Measurements from ENCODE around the gene GAS2L1.

GAS2L1 gene

DNA sequence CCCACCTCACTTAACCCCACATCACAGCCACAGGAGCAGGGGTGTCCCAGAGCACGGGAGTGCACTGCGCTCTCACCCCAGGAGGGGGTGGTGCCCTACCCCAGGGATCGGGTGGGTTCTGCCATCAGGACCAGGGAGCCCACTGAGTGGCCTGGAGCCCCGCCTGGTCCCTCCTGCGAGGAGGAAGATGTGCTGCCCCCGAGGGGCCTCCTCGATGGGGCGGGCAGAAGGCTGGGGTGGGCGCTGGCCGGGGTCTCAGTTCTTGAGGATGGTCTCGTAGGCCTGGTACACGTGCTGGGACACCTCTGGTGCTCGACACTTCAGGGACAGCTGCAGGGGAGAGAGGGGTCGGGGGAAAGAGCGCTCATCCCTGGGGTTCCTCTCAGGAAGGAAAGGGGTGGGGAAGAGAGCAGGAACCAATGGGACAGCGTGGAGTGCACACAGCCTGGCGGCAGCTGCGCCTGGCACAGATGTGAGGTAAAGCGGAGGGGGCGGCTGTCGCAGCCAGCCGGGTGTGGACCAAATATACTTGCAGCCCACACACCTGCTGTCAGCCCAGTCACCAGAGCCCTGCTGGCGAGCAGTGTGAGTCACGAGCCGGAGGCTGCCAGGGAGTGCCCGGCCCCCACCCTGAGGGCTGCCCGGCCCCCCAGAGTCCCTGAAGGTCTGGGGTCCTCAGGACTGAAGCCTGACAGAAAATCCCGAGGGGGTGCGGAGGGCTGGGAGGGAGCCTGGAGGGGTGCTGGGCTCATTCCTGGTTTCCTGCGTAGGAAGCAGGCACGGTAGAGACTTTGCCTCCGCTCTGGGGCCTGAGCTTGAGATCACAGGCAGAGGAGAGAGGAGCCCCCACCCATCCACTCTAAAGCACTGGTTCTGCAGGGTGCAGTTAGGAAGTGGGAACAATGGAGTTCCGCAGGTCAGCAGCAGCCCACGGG is 22.4 kb downstream of the GAS2L1 start:
- DNase-seq: no peak

DNA sequence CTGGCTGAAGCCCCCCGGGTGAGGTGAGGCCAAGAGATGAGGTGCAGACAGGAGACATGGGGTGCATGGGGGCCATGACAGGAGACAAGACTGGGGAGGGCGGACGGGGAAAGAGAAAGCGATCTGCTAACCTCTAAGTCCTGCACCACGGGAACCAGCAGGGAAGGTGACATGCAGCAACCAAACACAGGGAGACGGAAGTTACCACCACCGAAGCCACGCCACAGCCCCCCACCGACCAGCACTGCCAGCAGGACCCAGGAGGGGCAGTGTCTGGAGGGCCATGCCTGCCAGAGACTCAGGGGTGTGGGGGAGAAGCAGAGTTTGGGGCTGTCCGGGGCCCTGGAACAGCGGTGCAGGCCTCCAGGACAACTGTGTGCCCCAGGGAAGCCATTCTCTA is 23.1 kb downstream of the GAS2L1 start:
- no peak for DNase-seq

DNA sequence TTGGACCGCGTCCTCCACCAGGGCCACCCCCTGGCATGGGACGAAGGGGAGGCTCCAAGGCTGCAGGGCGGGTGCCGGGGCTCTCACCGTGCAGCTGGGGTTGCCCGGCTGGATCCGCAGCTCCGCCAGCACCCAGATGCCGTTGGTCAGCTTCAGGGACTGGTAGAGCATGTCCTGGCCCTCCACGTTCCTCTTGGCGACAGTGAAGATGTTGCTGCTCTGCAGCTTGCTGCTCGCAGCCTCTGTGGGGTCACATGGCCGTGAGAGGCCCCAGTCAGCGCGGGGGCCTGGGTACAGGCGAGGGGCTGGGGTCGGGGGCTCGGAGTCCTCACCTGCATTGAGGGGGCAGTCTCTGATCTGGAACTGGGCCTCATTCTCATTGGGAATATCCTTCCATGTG is 23.8 kb downstream of the GAS2L1 start:
- no peak for DNase-seq

DNA sequence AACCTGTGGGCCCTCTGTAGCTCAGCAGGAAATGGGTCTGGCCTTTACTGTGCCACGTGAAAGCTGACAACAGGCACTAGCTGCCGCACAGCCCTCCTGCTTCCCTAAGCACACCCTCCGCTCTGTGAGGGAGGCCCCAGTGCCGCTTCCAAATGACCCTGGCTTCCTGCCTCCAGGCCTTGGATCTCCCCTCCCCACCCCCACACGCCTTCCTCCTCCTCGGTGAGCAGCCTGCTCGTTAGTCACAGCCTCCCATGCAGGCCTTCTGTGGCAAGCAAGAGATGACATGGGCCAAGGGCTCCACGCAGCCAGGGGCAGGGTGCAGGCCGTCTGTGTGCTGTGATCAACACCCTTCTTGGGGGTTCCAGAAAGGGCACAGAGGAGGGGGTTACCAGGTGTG is 24.3 kb downstream of the GAS2L1 start:
- no peak for DNase-seq

DNA sequence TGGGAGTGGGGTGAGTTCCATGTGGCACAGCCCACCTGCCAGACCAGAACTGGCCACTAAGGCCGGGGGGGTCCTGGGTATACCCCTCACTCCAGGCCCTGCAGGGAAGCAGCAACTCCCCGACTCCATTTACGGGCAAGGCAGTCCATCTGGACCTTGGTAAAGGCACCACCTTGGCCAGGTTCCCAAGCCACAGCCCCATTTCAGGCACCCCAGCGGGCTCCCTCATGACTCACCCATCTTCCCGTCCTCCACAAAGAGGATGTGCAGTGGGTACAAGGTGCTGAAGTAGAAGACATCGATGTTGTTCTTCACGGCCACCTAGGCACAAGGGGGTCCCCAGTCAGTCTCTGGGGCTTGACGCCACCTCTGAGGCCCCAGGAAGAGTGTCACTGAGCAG is 24.8 kb downstream of the GAS2L1 start:
- no peak for DNase-seq

DNA sequence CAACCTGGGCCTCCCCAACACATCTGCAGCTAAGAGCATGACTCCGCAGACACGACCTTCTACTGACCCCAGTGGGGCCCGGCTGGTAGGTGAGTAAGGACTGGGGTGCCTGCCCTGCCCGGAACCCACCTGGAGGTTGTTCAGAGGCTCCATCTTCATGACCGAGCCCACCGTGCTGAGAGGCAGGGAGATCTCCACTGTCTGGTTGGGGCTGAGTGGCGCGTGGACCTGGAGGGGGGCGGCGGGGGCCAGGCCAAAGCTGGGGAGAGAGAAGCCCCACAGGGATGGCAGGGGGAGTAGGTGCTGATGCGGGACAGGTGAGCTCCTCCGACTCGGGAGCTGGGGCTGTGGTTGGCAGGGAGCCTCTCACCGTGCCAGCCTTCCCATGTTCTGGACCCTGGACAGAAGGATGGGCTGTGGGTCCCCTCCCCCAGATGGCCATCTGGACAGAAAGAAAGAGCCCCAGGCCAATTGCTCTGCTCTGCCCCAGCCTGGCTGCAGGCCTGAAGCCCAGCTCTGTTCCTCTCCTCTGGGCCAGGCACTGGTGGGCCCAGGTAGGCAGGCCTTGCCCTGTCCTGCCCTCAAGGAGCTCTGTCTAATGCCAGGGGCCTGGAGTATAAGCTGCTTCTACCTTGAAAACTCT is 25.3 kb downstream of the GAS2L1 start:
- no peak for DNase-seq

DNA sequence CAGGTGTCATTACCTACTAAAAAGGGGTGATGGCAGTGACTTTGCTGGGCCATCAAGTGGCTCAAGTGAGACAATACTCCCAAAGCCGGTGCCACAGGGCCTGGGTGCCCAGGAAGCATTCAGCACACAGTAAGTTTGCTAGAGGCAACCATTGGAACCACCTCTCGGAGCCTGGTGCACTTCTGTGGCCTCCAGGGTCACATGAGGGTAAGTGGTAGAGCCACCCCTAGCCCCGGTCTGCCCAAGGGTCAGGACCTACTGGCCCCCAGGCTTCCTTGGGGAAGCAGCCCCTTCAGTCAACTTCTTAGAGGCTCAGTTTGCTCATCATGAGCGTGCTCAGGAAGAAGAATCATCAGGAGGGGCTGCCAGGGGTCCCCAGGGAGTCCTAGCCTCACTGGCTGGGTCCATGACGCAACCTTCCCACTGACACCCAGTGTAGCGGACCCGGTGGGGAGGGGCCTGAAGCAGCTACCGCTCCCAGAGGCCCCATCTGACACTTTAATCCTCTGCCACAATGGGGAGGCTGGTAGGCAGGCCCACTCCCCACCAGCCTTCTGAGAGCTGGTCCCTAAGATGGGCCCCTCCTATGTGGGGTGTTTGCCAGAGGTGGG is 26.5 kb downstream of the GAS2L1 start:
- DNase-seq: no peak

DNA sequence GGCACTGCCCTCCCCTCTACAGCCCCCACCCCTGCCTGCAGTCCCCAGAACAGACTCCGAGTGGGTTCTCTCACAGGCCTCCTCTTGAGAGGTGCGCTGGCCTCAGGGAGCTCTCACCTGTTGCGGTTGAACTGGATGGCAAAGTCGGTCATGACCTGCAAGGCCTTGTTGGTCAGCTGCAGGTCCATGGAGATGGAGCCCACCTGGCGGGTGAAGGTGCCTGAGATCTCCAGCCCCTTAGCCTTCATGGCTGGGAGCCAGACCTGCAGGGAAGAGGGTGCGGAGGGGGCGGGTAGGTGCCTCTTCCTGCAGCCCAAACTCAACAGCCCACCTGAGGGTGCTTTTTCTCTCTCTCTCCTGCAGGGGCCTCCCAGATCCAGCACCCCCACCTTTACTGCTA is 27.7 kb downstream of the GAS2L1 start:
- no peak for DNase-seq

DNA sequence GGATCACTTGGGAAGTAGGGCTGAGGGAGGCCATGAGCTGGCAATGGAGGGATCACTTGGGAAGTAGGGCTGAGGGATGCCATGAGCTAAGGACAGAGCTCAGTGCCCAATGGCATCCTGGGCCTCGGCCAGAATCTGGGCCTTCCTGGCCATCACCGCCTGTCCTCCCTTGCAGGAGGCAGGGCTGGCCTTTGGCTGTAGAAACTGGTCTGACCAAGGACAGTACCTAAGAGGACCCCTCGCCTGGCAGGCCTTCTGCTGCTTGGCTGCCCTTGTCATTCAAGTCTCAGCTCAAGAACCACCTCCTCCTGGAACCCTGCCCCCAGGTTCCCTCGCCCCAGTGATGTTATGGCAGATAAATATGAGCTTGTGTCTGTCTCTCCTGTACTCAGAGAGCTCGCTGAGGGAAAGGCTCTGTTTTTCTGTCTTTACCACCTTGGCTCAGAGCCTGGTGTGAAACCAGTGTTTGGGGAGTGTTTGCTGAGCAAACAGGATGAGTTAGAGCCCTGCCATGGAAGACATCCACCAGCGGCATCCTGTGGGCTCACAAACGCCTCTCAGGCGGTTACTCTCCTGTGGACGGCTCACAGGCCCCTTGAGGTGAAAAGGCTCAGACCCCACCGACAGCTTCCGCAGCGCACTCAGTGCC is 28.4 kb downstream of the GAS2L1 start:
- no peak for DNase-seq

DNA sequence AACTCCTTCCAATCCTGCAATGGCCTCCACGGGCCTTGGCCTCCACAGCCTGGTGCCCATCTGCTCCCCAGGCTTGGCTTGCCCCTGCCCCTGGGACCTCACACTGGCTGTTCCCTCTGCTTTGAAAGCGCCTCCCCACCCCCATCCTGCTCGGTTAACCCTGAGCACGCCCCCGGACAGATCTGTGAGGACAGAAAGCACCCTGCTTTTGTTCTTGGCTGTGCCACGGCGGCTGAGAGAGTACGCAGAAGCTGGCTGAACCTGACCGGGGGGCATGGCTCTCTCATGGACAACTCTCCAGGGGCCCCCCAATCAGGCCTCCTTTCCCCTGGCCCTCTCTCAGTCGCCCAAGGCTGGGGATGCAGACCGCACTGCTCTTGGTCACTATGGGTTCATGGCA is 29.2 kb downstream of the GAS2L1 start:
- DNase-seq: no peak

DNA sequence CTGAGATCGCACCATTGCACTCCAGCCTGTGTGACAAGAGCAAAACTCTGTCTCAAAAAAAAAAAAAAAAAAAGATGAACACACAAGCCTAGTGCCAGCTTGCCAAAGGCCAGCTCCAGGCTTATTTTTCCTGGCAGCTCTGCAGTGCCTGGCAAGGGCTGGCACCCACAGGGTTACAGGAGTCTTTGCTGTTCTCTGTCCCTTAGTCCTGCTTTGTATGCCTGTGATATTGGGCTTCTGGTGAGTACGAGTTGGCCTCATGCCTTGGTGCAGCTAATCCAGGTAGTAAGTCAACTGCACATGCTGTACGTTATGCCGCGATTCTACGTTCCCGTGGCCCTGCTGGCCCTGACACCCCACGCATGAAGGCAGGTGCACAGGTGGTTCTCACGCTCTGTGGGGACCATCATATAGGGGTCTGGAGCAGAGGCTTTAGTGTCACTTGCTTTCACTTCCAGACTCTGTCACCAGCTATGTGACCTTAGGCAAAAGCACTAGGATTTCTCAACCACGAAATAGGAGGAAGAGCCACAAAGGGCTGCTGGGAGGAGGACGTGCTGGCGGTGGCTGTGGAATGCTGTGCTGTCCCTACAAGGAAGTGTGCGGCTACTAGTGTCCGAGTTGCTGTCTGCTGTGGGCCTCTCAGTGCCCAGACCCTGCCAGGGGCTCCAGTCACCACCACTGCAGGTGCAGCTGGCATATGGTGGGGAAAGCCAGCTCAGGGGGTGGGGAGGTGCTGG is 30.5 kb downstream of the GAS2L1 start:
- DNase-seq: no peak

DNA sequence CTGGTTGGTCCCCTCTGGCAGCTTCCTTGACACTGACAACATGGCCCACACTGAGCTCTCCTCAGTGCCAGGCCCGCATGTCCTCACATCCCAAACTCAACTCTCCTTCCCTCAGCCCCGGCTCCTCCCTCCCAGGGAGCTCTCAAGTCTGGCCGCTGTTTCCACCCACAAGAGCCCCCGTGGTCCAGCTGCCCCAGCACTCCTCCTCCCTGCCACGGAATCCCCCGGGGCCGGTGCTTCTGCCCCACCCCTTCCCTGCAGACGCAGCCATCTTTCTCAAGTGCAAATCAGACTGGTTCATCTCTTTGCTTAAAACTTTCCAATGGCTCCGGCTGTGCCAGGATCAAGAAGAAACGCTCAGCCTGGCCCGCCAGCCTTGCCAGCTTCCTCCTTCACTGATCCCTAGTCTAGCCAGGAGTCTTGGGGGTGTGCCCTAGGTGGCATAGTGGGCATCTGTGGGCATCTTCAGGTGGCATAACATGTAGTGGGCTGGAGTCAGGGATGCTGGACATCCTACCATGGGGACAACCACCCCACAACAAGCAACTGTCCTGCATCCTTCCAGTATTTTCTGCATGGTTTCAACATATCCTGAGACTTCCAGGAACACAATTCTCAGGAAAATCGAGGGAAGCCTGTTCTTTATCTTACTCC is 31.3 kb downstream of the GAS2L1 start:
- no peak for DNase-seq

DNA sequence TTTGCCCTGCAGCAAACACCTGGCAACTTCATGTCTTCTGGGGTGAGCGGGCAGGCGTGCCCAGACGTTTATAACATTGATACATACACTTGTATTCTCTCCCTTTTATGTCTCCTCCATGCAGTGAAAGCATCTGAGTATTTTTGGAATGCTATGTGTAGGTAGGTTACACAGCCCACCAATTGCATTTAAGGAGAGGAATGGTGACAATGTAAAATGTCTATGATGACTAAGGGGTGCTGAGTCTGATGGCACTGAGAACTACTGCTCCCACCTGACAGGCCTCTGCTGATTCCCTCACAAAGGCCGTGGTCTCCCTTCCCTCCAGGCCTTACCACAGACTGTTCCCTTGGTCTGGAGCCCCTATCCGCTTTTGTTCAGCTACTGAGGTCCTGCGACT is 31.9 kb downstream of the GAS2L1 start:
- DNase-seq: no peak

DNA sequence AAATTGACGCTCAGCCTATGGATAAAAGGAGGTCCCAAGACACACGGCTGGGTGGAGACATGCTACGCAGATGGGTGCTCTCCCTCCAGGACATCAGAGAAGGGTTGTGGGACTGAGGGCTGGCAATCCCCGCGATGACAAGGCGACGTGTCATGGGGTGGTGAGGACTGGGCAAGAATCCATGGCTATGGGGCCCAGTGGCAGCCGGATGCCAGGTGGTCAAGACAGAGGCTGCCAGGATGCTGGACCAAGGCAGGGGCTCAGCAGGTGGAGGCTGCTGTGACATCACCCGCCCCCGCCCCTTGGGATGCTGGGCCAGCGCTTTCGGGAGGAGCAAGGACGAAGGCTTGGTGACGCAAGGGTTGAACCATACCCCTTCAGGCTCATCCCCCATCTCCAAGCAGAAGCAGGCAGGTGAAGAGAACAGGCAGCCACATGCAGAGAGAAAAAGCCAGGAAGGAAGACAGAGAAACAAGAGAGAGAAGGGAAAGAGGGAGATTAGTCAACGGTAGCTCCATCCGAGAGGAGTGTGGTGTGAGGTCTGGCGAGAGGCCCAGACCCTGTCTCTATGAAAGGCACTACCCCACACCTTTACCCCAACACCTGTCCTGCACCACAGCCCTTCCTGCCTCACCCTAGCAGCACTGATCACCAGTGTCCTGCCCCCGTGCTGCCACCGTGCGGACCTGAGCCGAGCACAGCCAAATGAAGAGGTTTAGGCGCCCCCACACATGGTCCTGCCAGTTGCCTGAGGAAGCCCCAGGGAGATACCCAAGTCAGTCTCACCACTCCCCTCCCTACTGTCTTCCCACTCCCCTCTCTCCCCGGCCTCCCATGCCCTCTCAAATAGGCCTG is 33.2 kb downstream of the GAS2L1 start:
- DNase-seq: no peak

DNA sequence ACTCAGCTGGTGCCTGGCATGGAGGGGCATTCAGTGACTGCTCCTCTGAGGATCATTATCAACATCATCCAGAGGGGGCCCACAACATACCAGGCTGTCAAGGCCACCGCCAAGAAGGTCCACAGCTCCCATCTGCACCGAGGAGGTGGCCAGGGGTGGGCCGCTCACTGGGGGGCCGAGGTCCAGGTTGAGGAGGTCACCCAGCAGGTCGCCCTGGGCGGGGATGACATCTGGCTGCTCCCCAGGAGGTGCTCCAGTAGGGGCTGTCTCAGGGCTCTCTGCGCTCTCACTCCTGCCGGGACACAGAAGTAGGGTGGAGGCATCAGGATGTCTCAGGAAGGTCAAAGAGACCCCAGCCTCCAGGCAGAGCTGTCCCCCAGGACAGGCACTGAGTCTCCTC is 34.1 kb downstream of the GAS2L1 start:
- no peak for DNase-seq

DNA sequence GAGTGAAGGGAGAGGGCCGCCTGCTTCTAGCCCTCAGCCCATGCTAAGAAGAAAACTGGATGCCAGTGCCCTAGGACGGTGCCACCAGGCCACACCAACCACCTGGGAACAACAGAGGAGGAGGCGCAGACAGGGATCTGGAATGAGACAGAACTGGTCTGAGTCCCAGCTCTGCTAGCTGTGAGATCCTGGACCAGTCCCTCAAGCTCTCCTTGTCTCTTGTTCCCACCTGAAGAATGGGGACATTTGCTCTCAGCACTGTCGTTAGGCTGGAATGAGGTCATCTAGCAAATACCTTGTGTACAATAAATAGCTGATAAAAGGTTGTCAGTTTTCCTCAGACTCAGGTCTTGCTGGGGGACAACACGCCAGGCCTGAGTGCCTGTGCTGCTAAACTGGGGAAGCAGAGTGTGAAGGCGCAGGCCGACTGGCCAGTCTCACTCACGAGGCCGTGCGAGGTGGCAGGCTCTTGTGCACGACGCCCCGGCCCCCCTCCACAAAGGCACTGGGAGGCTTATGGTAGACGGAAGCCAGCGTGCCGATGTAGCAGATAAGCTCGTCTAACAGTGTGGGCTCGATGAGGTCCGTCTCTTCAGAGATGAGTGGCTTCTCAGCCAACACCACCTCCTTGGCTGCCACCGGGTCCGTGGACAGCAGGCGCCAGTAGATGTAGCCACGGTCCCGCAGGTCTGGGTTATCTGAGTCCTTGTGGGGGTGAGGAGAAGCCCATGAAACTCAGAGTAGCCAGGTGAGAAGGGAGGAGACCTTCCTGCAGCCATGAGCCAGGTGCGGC is 34.8 kb downstream of the GAS2L1 start:
- no peak for DNase-seq

DNA sequence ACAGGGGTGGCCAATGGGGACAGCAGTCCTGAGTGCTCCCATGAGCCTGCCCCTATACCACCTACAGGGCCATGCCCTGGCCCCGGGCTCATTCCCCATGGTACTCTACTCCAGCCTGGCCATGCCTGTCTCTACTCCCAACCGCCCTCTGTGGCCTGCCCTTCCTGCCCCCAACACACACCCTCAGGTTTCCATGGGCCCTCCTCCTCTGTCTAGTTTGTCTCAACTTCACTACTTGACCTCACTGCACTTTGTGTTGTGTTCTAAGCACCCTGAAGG is 35.3 kb downstream of the GAS2L1 start:
- no peak for DNase-seq

DNA sequence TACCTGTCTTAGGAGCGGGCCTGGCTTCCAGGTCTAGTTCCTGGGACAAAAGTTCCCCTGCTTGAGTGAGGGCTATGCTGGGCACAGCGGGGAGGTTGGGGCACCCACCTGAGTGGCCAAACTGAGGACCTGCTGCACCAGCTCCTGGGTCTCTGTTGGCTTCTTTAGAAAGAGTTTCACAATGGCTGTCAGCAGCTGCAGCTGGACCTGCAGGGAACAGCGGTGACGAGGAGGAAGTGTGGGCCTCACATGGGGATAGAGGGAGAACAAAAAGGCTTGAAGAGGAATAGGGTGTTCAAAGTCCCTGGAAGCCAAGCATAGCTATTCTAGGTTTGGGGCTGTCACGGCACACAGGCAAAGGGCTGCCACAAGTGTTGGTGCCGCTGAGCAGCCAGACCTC is 35.7 kb downstream of the GAS2L1 start:
- DNase-seq: no peak

DNA sequence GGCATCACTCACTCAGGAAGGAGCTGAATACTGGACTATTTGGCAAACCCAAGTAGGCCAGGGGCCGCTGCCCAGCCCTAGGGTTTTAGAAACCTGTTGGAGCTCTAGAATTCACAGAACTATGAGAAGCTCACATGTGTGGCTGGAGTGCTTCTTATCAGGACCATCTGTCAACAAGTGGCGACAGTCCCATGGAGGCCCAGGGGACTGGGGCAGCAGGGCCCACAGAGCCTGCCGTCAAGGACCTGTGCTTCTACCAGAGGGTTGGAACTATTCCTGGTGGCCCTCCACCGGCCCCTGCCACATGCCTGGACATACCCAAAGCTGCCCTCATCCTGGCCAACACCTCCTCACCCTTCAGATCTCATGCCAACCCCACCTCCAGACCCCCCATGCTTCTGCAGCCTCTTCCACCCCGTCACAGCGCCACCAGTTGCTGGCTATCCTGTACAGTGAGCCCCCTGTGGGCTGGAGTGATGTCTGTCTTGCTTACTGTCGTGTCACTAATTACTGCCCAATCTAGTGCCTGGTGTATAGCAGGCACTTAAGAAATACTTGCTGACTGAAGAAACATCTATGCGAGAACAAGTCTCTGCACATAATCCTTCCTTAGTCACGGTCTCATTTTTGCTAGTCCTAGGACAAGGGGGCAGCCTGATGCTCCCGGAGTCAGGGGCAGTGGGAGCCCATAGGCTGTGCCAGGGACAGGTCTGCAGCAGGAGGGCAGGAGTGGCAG is 36.3 kb downstream of the GAS2L1 start:
- DNase-seq: no peak

DNA sequence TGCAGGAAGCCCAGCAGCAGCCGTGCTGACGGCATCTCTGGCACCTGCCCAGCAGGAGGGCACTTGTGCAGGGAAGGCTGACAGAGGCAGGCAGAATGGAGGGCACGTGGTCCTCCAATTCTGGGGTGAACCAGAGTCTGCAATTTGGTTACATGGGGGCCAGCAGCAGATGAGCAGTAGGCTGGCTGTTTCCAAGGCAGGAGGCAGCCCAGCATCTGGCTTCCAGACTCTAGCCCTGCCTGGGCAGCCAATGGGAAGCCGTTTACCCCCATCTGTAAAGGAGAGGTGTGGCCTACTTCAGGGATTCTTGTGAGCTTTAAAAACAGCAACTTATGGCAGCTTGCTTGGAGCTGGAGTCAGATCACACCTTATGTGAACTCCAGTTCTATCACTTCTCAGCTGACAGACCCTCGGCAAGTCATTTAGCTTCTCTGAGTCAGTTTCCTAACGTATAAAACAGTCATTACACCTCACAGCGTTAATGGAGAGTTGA is 36.9 kb downstream of the GAS2L1 start:
- DNase-seq: no peak
